ENCODE data around the gene DPYSL4. TPM values are rescaled to one million over a fixed set of nuclear protein-coding genes. Genes with fewer than 3 reads are reported as not detected.

DPYSL4 gene
- total RNA-seq, 1 experiment from 2014 or later, result 19.6 TPM

DNA sequence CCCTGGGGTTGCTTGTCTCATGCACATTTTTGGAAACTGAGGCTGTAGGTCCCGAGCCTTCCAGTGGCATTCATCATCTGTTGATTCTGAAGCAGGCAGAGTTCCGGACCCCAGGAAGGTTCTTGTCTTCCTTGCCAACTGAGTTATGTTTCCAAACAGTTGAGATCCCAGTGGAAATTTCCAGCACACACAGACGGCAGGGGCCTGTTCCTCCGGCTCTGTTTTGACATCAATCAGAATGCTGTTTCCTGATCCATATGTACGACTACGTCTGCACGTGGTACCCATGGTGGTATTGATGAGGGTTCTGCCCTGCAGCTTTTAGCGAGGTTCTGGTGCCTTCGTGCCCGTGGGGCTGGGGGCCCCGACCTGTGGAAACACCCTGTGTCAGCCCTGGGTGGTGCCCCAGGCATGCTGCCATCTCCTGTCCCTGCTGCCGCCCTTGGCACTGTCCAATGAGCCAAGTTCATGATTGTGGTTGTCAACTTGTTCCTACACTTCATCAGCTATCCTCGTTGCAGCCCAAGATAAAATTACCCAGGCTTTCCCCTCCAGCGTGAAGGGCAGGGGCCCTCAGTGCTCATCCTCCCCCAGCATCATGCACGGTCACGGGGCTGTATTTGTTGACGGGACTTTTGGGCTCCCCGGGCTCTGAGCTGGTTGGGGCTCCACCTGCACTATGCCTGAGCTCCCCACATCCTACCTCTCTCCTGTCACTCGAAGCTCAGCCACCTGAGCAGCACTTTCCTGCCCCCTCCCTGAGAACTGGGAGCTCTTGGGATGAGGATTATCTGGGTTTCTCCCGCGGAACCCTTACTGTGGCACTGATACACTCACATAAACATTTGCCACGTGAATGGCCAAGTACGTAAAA lies 7.8 kb upstream of the DPYSL4 start:
- DNase-seq (ENCODE audit: low spot score), result no peak

DNA sequence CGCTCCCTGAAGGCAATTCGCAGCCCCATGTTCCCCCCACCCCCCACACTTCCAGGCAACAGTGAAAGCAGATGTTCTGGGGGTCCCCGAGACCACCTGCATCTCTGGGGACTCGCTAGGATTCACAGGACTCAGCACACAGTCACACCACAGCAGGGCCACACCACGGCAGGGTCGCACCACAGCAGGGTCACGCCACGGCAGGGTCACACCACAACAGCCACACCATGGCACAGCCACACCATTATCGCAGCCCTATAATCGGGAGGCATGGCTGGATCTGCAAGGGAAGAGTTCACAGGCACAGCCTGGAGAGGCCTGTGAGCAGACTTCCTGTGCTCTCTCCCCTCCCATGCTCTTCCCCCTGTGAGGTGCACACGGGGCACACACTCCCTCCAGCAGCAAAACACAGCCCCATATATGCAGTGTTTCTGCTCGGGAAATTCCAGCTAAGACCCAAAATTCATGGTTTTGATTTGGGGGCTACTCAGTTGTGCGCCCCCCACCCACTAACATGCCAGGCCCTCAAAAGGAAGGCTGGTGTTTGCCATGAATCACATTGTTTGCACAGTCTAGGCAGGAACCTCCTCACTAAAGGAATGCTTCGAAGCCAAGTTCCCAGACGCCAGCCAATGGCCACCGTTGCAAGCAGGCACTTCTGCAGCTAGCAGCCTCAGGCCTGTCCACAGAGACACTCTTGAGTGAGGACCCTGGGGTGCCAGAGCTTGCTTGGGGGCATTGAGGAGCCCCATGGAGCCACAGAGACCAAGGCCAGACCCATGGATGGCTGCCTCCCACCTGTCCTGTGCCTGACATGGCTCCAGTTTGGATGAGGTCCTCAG lies 7.0 kb upstream of the DPYSL4 start:
- no peak for DNase-seq (ENCODE audit: low spot score)

DNA sequence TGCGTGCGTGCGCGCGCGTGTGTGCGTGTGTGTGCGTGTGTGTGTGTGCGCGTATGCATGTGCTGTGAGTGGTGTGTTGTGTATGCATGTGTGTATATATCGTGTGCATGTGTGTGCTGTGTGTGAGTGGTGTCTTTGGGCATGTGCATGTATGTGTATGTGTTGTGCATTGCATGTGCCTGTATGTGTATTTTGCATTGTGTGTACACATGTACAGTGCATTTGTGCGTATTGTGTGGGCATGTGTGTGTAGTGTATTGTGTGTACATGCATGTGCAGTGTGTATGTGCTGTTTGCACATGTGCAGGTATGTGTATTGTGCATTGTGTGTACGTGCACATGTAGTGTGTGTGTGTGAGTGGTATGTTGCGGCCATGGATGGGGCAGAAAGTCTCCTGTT lies 6.0 kb upstream of the DPYSL4 start:
- no peak for DNase-seq (ENCODE audit: low spot score)

GRCh38 chr10:132181691-132182425 lies 4.9 kb upstream of the DPYSL4 start:
- no peak for DNase-seq (ENCODE audit: low spot score)

DNA sequence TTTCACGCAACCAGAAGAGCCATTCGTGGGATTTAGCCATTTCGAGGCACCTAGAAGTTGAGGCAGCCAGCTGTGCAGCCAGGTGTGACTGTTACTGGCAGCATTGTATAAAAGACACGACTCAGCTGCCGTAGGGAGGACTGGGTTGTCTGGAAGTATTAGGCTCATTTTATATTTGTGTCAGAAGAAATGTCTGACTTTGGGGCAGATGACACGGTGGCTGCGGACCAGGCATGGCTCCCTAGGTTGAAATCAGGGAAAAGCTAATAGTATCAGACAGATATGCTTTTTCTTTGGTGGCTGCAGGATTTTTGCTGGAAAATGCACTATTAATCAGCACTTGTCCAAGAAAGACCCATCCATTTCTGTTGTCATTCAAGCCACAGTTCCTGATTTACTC lies 4.2 kb upstream of the DPYSL4 start:
- no peak for DNase-seq (ENCODE audit: low spot score)

DNA sequence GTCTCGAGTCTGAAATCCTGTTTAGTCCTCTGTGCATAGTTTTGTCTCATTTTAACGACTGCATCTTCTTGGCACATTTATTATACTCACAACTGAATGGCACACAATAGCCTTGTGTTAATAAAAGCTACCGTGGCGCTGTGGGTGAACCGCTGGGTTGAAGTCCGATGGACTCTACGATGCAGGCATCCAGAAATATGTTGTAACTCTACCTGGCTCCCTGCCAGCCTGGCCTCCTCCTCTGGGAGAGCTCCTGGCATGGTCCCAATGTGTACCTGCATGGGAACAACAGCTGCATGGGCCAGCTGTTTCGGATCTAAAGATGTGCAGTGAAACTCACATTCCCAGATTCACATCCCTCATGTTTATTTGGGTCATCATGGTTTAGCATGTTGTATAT lies 3.7 kb upstream of the DPYSL4 start:
- DNase-seq (ENCODE audit: low spot score), result no peak

- no peak for DNase-seq (ENCODE audit: low spot score)
Observed at GRCh38 chr10:132184816-132185593, 1.7 kb upstream of the DPYSL4 start.

DNA sequence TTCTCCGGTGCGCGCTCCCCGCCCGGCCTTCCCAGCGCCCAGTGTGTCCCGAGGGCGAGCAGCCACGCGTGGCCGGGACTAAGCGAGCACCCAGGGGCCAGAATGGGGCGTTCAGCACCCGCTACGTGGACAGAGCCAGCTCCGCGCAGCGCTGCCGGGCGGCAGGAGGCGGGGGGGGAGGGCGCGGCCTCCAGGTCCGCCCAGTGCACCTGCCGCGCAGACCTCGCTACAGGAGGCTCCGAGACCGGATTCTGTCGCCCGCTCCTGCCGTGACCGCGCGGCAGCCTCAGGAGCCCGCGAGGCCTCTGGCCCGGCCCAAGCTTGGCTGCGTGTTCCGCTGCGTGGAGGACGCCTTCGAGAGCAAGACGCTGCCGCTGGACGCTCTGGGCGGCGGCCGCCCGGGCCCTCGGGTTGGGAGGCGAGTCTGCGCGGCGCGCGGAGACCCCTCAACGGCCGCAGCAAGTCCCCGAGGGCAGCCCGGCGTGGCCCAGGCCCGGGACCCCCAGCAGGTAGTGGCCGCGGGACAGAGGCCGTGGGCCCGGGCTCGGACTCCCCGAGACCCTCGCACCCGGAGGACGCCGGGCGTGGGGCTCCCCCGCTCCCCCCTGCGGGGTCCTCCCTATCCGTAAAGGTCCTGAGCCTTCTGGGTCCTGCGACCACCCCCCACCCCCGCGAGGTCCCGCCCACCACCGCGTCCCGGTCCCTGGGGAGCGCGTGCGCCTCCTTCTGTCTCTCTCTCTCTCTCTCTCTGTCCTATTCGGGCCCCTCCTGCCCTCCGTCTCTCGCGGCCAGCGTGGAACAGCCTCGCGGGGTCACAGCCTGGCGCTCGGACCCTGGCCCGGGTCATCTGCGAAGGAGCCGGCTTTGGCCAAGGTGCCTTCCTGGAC lies 904 bp upstream of the DPYSL4 start:
- no peak for DNase-seq (ENCODE audit: low spot score)

DNA sequence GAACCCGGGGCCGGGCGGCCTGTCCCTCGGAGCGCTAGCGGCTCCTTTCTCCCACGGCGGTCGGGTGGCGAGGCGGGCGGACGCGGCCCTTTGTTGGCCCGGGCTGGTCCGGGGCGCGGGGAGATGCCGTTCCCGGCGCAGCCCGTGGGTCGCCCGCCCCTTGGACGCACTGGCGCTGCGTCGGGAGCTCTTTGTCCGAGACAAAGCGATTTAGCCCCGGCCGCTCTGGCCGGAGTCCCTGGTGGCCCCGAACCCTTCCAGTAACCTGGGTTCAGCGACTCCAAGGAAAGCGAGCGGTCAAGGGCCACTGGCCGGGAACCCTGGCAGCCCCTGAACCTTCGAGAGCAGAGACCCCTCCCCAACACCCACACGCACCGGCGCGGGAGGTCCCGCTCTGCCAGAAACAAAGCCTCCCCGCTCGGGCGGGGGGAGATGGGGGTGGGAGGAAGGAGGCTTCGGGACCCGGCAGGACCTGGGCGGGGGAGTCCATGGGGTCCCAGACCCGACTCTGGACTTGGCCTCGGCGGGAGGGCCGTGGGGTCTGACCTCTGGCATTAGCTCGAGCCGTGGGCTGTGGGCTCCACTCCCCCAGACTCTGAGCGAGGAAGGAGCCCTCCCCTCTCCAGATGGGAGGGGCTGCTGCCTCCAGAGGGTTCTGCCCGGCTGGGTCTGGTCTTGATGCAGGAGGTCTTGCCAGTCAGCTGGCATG lies 836 bp downstream of the DPYSL4 start:
- no peak for DNase-seq (ENCODE audit: low spot score)

- DNase-seq (ENCODE audit: low spot score), result no peak
Observed at GRCh38 chr10:132188331-132188730, 1.6 kb downstream of the DPYSL4 start.

DNA sequence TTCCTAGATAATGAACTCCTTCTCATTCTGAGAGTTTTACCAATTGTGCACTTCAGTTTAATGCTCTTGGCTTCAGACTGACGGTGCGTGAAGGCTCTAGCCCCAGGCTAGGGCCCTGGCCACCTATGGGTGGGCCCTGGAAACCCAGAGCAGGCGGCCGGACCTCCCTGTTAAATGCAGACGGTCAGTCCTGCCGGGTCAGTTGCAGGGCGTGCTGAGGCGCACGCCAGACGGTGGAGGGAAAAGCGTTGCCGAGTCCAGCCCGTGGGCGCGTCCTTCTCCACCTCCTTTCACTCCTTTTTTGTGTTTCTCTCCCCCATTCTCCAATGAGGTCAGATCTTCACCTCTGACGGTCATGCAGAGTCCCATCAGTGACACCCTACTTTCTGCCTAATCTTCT lies 2.3 kb downstream of the DPYSL4 start:
- DNase-seq (ENCODE audit: low spot score), result no peak

DNA sequence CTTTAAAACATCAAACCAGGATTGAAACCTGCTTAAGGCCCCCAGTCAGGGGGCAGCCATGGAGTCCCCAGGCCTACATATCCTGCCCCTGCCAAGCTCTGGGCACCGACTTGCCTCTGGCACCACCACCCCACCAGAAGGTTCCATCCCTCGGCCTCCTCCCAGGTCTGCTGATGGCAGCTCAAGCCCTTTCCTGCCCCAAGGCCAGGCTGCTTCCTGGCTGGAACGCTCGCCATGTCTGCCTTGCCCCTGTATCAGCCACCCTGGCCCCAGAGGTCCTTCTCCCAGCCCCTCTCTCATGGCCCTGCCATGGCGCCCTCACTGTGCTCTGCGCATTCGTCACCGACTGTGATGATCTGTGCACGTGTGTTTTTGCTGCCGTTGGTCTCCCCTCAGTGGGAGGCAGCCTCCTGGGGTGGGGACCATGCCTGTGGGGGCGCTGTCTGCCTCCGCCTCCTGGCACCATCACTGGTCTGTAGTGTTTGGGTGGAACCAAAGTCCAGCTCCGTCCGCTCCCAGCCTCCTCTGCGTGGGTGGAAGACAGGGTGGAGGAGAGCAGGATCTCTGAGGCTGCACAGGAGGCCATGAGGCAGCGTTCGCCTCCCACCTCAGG lies 3.2 kb downstream of the DPYSL4 start:
- DNase-seq (ENCODE audit: low spot score), result no peak

DNA sequence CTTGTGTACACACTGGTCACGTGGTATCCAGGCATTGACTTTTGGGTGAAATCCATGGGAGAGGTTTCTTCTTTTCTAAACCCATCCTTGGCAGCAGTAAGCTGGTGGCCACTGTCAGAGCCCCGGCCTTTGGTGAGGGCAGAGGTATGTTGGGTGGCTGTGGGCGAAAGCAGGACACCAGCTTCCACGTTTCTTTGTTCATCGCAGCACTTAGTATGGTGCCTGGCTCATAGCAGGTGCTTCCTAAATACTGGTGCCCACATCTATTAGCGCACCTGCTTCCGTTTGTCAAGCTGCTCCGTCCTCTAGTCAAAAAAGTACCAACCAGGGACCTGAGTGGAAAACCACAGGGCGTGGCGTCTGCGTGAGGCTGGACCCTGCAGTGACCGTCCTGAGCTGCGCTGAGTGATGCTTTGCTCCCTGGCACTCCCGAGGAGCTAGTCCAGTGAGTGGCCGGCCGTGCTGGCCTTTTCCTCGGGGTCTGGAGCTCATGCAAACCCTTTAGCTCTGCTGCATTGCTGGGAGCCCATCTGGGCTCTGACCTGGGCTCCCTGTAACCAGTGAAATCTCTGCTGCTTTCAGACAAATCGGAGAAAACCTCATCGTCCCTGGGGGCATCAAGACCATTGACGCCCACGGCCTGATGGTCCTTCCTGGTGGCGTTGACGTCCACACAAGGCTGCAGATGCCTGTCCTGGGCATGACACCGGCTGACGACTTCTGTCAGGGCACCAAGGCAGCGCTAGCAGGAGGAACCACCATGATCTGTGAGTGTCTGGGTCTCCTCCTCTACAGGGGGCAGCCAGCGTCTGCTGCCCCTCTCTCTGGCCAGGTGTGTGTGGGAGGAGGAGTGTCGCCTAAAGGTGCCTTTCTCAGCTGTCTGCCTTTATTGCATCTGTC lies 5.6 kb downstream of the DPYSL4 start:
- no peak for DNase-seq (ENCODE audit: low spot score)

- DNase-seq (ENCODE audit: low spot score), result no peak
Observed at GRCh38 chr10:132192991-132193665, 6.4 kb downstream of the DPYSL4 start.

- DNase-seq (ENCODE audit: low spot score), result no peak
Observed at GRCh38 chr10:132193907-132194552, 7.3 kb downstream of the DPYSL4 start.

DNA sequence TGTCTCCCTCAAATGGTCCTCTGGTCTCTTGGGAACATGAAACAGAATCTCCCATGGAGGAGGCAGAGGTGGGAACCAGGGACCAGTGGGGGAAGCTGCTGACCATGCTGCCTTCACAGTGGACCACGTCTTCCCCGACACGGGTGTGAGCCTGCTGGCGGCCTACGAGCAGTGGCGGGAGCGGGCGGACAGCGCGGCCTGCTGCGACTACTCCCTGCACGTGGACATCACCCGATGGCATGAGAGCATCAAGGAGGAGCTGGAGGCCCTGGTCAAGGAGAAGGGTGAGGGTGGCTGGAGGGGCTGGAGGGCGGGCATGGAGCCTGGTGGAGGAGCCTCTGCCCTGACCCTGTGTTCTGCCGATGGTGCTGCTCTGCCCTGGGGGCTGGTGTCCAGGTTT lies 8.0 kb downstream of the DPYSL4 start:
- DNase-seq (ENCODE audit: low spot score), result no peak
